ENCODE data around the gene C16orf95.
A peak's percentile ranks its signal among the peaks of the same experiment; 100 is the strongest.

The C16orf95 gene

GRCh38 chr16:87311387-87311786 lies 5.8 kb downstream of the C16orf95 start:
- no peak for DNase-seq

DNA sequence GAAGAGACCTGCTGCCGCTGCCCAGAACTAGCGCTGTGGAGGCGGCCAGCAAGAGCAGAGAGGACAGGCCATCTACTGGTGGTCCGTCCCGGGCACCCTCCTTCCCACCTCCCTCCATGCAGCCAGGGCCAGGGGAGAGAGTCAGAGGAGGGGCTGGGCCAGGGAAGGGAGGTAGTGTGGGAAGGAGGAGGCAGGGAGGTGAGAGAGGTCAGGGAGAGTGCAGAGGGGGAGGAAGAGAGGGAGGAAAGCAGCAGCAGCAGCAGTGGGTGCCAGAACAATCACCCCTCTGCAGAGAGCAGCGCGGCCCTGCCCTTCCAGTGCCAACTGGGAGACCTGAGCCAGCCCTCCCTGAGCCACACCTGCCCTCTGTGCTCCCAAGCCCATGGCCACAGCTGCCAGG lies 6.6 kb downstream of the C16orf95 start:
- no peak for DNase-seq

GRCh38 chr16:87309620-87310525 lies 7.3 kb downstream of the C16orf95 start:
- no peak for DNase-seq

- no peak for DNase-seq
Observed at GRCh38 chr16:87308826-87309225, 8.4 kb downstream of the C16orf95 start.

DNA sequence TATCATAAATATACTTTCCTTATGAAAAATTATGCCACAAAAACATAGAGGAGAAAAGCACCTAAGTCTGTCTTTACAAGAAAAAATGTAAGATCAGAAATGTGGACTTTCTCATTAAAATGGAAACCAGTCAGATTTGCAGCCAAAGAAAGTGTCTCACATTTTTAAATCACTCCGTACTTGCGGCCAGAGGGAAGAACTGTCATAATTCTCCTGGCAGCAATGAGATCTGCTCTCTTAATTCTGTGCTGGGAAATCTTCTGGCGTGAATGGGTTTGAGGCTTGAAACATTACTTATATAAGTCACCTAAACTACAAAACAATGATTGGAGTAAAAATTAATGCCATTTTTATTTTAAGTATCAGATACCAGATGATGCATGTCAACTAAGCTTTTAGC lies 10.7 kb downstream of the C16orf95 start:
- DNase-seq, result no peak

DNA sequence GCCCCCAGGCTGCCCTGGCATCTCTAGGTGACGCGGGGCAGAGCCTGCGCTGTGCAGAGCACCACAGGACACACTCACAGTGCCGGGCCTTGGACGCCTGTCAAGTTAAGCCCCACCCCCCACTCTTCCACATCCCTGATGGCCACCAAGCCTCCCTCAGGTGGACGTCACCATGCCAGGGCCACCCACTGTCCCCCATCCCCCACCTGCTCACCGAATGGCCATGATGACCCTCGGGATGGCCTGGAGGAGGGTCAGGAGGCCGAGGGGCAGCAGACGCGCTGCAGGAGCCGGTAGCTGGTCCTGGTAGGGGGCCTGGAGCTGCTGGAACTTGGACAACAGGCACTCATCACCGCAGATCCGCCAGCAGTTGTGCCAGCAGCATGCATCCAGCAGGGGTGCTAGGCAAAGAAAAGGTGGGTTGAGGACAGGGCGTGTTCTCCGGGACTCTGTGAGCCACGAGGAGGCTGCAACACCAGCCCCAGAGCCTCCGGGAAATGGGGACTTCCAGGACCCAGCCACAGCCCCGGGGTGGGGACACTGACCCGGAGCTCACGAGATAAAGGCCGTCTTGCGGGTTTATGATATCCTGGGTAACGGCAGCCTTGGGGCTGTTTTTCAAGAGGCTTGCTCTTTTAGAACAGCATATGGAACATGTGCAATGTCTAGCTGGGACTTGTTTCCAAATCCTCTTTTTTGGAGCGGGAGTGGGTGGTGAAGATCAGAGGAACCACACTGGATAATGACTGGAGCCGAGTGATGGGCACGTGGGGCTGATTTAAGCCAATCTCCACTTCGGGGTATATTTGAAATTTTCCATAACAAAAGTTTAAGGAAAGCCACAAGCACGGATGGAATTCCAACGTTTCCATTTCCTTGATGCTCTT lies 11.4 kb downstream of the C16orf95 start:
- no peak for DNase-seq

- DNase-seq, result no peak
Observed at GRCh38 chr16:87304951-87305350, 12.2 kb downstream of the C16orf95 start.

DNA sequence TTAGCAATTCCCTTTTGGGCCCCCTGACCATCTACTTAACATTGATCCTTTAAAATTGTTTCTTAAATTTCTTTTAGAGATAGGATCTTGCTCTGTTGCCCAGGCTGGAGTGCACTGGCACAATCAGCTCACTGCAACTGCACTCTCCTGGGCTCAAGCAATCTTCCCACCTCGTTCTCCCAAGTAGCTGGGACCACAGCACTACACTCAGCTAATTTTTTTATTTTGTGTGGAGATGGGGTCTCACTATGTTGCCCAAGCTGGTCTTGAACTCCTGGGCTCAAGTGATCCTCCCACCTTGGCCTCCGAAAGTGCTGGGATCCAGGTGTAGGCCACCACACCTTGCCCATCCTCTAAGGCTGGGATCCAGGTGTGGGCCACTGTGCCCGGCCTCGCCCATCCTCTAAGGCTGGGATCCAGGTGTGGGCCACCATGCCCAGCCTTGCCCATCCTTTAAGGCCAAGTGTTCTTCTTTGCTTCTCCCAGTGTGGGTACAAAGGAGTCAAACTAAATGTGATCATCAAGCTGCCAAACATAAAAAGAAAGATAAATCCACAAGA lies 13.2 kb downstream of the C16orf95 start:
- DNase-seq, result no peak

DNA sequence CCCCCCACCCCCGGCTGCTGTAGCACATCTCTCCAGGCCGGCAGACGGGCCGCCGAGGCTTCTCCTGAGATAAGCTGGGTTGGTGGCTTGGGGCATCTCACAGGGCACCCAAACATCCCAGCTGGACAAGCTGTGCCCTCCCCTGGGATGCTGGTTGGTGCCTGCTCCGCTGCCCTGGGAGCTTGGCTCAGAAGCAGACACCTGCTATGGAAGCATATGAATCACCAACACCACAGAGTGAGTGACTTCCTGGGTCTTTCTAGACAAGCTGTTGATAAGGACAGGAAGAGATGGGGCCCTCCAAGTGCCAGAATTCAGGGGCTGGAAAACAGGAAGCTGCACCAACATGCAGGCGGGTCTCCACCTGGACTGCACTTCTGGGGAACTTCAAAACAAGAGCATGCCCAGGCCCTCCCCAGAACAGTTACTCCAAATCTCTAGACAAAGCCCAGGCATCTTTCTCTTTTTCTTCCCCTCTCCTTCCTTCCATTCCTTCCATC lies 13.7 kb downstream of the C16orf95 start:
- DNase-seq, result no peak

- no peak for DNase-seq
Observed at GRCh38 chr16:87298857-87299465, 18.2 kb downstream of the C16orf95 start.

DNA sequence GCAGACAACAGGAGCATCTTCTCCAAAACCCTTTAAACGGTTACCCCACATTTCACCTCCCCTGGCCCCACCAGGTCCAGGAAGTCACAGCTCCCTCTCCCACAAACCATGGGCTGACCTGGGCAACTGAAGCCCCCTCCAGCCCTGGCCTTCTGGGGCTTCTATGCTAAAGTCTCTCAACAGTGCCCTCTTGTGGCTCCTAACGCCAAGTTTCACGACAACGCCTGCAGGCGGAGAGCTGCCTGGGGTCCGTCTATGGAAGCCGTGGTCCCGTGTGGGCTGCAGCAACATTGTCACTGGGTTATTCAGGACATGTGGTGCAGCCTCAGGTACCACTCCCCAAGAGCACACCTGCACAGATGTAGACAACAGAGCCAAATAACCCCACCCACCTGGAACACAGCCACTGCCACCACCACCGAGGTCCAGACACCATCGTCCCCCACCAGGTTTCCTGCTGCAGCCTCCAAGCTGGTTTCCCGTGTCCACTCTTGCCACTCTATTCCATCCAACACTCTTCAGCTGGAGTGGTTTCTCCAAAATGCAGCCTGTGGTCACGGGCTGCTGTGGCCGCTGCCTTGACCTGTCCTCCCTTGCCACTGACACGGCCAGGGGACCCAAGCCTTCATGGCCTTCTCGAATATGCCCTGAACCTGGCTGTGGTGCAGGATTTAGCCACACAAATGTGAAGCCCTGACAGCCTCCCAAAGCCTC lies 19.1 kb downstream of the C16orf95 start:
- DNase-seq, result peak; percentile 37

GRCh38 chr16:87297407-87297806 lies 19.8 kb downstream of the C16orf95 start:
- DNase-seq, result no peak

- no peak for DNase-seq
Observed at GRCh38 chr16:87295661-87296531, 21.3 kb downstream of the C16orf95 start.

DNA sequence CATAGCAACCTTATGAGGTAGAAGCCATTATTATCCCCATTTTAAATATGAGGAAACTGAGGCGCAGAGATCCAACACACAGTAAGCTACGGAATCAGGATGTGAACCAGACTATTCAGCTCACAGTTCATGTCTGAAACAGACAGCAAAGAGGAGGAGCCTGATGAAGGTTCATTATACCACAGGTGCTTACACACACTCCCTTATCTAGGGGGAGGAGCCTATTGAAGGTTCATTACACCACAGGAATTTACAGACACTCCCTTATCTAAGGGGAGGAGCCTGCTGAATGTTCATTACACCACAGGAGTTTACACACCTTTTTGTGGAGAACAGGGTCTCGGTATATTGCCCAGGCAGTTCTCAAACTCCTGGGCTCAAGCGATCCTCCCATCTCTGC lies 21.9 kb downstream of the C16orf95 start:
- DNase-seq, result no peak

DNA sequence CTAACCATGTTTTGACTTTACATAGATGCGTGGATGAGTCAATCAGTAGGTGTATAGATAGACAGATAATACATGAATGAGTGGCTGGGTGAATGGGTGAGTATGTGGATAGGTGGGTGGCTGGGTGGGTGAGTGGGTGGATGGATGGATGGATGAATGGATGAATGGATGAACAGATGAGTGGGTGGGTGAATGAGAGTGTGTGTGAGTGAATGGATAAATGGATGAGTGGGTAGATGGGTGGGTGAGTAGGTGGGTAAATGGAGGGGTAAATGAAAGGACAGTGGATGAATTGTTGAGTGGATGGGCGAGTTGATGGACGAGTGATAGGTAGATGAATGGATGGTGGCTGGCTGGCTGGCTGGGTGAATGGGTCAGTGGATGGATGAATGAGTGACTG lies 23.2 kb downstream of the C16orf95 start:
- DNase-seq, result no peak

GRCh38 chr16:87291944-87292343 lies 25.2 kb downstream of the C16orf95 start:
- no peak for DNase-seq

GRCh38 chr16:87288753-87289362 lies 28.3 kb downstream of the C16orf95 start:
- DNase-seq, result peak; percentile 48

- DNase-seq, result no peak
Observed at GRCh38 chr16:87286839-87287626, 30.2 kb downstream of the C16orf95 start.

- no peak for DNase-seq
Observed at GRCh38 chr16:87284183-87284582, 33.0 kb downstream of the C16orf95 start.
